Activated CD4-positive, alpha-beta T cell treated with anti-CD3 and anti-CD28 coated beads for 4 hours (primary cell): ENCODE measurements around the gene SPACA7.
A peak's percentile ranks its signal among the peaks of the same experiment; 100 is the strongest.
"Not testable (repeated sequence)": the region's sequence is repeated elsewhere in the genome, so short reads cannot be mapped to it uniquely, and the experiment has no call there.

ENCODE experiments used
- DNase-seq, 2 donors: peaks; one replicate each; pipeline ENCODE4 v3.0.0-alpha.2; 2020

The SPACA7 gene

DNA sequence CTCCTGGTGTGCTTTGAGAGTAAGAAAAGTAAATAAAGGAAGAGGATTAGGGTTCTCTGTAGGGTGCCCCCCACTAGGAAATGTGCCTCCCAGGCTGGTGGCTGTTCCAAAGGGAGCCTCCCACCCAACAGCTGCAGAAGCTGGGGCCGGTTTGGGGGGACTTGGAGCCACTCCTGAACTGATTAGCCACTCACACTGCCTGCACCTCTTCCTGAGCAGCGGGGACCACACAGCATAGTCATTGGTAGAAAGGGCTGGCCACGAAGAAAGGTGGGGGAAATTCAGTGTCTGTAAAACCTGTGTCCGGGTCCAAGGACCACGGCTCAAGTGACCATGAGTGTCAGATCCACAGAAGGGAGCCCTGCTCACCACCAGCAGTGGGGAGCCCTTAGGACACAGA, 55.6 kb downstream of the SPACA7 start:
- no peak for DNase-seq

DNA sequence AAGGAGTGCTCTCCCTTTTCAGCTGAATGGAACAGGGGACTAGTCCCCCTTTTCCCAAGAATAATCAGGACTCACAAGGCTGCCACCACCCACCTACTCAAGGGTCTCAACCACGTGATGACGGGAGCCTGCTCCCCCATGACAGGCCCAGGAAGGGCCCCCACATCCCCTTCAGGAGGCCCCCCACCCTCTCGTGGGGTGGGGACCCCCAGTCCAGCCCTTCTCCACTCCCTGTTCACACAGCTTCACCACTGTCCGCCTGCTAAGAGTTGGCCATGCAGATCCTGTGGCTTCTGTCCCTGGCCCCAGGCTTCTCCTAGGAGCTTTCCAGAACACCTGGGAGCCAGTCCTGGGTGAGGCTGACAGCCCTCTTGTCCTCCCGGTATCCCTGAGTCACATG, 56.6 kb downstream of the SPACA7 start:
- DNase-seq = not testable (repeated sequence)

DNA sequence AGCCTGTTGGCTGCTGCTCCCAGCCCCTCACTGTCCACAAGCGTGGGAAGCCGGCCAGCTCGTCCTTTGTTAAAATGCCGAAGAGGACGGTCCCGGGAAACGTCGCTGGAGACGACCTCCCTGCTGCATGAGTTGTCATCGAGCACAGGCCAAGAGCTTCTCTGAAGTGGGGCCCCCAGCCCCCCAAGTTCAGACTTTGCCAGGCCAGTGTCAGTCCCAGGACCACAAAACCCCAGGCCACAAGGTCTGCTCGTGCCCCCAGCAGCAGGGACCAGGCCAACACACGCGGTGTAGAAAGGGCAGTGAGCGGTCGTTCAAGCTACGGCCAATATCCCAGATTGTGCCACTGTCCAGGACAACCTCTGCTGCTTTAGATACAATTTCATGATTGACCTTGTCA, 57.4 kb downstream of the SPACA7 start:
- DNase-seq = not testable (repeated sequence)

DNA sequence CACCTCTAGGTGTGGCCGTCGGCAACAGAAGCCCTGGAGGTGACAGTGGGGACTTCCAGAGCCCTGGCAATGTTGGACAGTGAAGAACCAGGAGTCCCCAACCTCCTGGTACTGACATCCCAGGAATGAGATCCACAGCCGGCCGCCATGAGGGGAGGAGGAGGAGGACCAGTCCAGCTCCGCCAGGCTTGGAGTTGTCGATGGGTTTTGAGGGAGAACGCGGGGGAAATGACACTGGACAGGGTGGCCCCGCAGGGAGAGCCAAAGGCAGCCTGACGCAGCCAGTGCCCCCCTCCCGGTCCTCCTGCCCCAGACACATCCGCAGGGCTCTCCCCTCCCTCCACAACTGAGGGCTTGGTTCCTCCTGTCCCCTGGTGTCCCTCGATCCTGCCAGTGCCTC, 57.9 kb downstream of the SPACA7 start:
- no peak for DNase-seq

DNA sequence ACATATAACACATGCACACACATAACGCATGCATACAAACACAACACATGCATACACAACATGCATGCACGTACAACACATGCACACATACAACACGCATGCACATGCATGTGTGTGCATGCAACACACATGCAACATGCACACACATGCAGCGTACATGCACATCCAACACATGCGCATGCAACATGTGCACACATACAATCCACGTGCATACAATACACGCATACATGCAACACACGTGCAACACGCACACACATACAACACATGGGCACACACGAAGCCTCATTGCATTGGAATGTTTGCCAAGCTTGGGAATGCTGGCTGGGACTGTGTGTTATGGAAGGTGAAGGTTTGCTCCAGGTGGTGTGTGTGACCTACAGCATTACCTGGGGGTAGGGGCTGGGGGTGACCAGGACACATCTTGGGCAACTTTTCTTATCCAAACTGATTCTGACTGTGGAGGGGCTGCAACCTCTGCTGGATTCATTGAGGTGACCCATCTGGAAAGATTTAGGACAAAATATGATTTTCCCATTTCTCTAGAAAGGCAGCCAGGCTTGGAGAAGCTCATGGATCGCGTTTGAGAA, 58.9 kb downstream of the SPACA7 start:
- no peak for DNase-seq

- DNase-seq = no peak
Measured at GRCh38 chr13:112435973-112436372, 59.8 kb downstream of the SPACA7 start.

DNA sequence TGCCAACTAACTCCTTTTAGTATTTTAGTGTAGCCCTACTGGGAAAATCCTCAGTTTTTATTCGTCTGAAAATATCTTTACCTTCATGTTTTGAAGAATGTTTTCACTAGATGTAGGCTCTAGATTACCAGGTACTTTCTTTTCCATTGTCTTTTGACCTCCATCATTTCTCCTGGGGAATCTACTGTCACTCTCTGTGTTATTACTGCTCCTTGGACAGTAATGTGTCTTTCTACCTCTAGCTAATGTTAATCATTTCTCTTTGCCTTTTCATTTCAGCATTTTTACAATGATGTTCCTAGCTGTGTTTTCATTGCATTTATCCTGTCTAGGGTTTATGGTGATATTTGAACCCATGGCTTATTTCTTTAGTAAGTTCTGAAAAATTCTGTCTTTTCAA, 61.9 kb downstream of the SPACA7 start:
- no peak for DNase-seq

DNA sequence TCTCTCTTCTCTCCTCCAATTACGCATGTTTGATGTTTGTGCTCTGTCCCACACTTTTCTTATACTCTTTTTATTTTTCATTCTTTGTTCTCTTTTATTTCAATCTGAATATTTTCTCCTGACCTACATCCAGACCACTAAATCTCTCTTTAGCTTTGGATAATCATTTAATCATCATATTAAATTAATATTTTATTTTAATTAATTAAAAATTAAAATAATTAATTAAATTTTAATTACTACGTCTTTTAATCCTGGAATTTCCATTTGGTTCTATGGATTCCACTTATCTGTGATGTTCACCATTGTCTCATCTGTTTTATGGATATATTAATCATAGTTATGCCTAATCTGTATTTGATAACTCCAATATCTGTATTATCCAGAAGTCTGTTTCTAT, 62.4 kb downstream of the SPACA7 start:
- DNase-seq = no peak

DNA sequence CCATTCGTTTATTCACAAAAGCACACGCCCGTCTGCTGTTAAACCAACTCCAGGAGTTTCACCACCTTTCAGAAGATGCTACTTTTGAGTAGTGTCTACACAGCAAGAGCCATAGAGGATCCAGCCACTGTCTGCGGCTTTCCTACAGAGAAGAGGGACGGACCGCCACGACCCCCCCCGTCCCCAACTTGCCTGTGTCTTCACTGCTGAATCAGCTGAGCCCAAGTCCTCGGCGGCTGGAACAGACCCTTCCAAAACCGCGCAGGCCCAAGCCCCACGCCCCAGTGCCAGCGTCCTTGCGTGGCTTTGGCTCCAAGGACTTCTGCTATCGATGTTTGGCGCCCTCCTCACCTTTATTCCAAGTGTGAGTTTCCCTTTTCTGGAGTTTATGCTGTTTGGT, 65.1 kb downstream of the SPACA7 start:
- DNase-seq = no peak

DNA sequence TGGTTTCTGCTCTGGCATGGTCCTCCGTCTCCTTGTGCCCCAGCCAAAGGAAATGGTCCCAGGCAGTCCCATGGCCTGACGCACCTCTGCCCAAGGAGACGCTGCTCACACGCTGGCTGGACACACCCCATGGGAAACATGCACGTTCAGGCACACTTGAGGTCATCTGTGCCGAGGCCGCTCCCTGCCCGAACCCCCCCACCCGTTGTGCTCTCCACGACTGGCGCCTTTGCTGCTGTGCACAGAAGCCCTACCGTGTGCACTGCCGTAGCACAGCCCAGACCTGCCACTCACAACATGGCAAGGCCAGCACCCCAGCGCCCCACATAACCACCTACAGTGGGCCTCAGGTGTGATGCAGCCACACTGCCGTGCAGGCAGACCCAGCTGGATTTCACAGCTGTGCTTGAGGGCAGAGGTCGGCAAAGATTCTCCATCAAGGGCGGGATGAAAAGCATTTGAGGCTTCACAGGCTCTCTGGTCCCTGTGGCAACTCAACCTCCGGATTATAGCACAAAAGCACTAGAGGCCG, 65.7 kb downstream of the SPACA7 start:
- DNase-seq = no peak

- no peak for DNase-seq
Measured at GRCh38 chr13:112442483-112443090, 66.4 kb downstream of the SPACA7 start.

GRCh38 chr13:112443191-112443994, 67.2 kb downstream of the SPACA7 start:
- DNase-seq = no peak

DNA sequence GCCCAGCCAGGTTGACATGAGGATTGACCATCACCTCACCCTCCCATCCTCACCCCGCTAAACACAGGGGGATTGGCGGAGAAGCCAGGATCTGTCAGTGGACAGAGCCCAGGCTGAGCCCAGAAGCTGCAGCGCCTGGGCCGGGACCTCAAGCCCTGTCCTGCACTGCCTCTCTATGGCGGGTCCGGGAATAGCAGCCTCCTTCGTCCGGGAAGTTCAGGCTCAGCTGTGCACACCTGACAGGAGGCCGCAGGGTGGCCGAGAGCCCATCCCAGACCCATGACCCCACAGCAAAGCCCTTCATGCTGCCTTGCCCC, 67.8 kb downstream of the SPACA7 start:
- peak in 1 of 2 donors; percentile 25 for DNase-seq

DNA sequence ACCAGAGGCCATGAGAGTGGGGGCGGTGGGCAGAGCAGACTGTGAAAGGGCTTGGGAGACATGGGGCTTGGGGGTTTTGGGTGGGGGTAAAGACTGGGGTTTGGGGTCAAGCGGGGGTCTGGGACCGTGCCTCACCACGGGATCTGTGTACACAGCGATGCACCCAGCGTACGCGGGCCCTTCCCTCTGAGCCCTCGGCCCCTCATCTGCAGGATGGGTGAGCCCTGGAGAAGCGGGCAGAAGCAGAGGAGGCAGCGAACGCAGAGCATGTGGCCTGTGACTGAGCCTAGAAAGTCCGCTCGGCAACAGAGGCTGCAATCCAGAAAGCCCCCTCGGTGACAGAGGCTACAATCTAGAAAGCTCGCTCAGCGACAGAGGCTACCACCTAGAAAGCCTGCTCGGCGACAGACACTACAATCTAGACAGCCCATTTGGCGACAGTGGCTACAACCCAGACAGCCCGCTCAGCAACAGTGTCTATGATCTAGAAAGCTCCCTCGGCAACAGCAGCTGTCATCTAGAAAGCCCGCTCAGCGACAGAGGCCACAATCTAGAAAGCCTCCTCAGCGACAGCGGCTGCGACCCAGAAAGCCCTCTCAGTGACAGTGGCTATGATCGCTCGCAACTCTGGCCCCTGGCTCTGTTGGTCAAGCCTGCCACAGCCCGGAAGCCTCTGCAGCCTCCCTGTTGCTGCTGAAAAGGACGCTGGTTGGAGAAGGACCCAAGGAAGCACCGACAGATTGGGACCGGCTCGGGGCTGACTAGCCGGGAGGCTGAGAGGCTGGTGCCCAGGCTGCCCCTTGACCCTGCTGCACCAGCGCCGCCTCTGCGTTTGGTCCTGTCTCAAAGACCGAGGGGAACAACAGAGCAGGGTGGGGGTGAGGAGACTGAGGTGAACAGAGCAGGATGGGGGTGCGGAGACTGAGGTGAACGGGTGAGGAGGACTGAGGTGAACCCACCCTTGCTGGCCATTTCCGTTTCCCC, 68.6 kb downstream of the SPACA7 start:
- no peak for DNase-seq

DNA sequence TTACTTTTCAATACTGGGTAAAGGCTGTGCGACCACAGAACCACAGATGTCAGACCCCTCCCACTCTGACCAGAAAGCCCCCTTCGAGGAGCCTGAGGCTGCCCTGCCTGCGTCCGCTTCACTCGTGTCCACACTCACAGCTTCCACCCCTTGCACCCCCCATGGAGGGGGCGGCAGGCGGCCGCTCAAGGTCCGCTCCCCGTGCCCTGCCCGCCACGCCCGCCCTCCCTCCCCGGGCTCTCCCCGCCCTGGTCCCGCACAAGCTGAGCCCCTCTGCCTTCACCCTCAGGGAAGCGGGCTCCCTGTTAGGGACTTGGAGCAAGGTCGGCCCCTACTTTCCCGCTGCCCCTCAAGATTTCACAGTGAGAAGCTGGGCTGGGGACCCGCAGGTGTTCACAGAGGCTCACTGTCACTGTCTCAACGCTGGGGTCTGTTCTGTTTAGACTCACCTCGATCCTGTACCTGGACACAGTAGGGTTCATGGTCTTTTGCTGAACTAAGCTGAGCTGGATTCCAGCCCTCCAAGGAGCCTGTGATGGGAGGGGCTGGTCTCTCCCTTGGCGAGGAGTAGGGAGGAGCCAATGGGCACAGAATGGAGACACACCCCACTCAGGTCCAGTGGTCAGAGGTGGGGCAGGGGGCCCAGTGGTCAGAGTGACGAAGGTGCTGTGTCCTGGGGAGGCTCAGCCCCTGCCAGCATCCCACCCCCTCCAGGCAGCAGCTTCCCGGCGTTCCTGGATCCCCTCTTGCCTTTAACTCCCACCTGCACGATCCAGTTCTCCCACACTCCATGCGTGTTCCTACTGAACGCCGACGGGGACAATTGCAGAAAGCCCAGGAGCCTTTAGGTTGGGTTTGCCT, 69.5 kb downstream of the SPACA7 start:
- no peak for DNase-seq

GRCh38 chr13:112446347-112446861, 70.2 kb downstream of the SPACA7 start:
- DNase-seq = no peak

- DNase-seq = no peak
Measured at GRCh38 chr13:112446867-112447266, 70.7 kb downstream of the SPACA7 start.

DNA sequence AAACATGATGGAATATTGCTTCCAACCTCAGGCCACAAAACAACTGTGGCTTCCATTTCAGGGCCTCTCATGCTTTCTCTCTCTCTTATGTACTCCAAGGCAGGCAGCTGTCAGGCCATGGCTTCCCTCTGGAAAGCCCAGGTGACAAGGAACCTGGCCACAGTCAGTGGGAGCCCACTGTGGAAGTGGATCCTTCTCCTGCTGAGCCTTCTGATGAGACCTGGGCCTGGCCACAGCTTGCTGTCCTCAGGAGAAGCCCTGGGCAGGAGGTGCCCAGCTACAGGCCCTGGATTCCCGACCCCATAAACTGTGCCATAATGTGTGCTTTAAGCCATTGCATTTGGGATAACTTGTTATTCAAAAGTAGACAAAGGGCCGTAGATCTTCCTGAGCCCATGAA, 71.2 kb downstream of the SPACA7 start:
- DNase-seq = no peak

DNA sequence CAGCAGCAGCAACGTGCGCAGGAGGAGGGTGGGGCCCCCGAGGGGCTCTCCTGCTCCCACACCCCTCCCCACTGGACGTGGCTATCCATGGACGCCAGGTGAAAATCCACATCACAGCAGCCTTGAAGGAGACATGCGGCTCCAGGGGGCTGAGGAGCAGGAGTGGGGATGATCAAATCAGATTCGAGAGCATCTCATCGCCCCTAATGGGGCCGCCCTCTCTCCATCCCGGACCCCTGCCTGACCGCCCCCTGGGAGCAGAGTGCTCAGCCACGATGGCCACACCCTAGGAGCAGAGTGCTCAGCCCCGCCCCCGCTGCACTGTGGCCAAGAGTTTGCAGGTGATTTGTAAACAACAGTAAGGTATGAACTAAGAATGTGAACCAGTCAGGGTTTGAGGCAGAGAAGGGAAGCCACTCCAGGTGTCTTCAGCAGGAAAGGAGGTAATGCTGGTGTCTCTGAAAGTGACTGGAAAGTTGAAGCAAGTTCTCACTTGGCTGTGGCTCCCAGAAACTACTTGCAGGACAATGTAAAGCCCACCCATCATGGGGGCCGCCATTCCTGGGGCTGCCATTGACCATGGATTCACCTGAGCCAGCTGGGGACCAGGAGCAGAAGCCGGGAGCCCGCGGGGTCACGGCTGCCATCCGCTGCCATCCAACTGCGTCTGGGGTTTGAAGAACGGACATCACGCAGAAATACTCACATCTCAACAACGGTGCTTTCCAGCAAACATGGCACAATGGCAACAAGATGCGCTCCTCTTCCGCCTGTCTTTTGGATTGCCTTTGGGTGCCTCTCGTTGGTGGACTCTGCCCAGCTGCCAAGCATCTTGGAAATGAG, 71.8 kb downstream of the SPACA7 start:
- DNase-seq = no peak

GRCh38 chr13:112448621-112449544, 72.7 kb downstream of the SPACA7 start:
- DNase-seq = no peak
